Measurements from ENCODE around the gene HOXC10. TPM values are rescaled to one million over a fixed set of nuclear protein-coding genes. Genes with fewer than 3 reads are reported as not detected.

Gene HOXC10
- total and polyA plus RNA-seq, 2 of the 8 experiments (the other 6 are each of a cell fraction or from before 2014, with no cell fraction given), result not detected

DNA sequence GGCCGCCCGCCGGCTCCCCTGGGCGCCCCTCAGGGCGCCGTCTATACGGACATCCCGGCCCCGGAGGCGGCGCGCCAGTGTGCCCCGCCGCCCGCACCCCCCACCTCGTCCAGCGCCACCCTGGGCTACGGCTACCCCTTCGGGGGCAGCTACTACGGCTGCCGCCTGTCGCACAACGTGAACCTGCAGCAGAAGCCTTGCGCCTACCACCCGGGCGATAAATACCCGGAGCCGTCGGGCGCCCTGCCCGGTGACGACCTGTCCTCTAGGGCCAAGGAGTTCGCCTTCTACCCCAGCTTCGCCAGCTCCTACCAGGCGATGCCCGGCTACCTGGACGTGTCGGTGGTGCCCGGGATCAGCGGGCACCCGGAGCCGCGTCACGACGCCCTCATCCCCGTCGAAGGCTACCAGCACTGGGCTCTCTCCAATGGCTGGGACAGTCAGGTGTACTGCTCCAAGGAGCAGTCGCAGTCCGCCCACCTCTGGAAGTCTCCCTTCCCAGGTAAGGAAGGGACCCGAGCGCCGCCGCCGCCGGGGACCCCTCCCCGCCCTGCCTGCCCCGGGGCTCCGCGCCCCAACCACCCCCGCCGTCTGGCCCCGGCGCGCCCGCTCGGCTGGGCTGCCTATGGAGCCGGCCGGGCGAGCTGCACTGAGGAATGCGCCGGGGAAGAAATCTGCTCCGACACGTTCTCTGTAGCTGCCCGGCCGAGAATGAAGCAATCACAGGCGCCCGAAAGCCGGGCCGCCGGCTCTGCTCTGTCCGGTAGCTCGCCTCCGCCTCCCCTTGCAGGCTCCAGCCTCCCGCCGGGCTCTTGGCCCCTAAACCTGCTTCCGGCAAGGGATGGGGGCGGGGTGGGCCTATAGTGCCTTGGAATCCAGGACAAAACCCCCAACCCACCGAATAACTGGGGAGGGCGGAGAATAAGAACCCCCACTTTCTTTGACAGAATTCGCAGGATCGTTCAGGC lies 45.5 kb upstream of the HOXC10 start (continued):
- TF ChIP-seq RNF2 (IDR thresholded peaks at IDR 0.05; ENCODE audit: borderline replicate concordance, low read depth, low read length, missing control alignments, poor library complexity, severe bottlenecking) (peak; percentile 61), EGR1 (IDR thresholded peaks at IDR 0.05; ENCODE audit: borderline replicate concordance, low read depth, low read length) (no peak; the same call in 1 of the 2 replicates)
